22Rv1 (cell line): ENCODE measurements around the gene CA9.

Experiments used
- H3K27ac ChIP-seq: fragments of 450-650 bp; 2 replicates; pipeline ENCODE4 v1.5.1; 2017
- CTCF ChIP-seq: fragments of 450-650 bp; IDR thresholded peaks from 2 replicates; pipeline ENCODE4 v1.5.1; 2017; ENCODE audit warnings: mild to moderate bottlenecking
- ZFX ChIP-seq: fragments of 450-650 bp; IDR thresholded peaks from 2 replicates; pipeline ENCODE4 v1.6.1; 2017; ENCODE audit warnings: antibody characterized with exemption, borderline replicate concordance

Gene CA9

GRCh38 chr9:35700031-35700430 is 26.3 kb downstream of the CA9 start:
- no peak for TF ChIP-seq ZFX
- TF ChIP-seq CTCF: no peak
- H3K27ac ChIP-seq: no peak overlapping the region

GRCh38 chr9:35700942-35701341 is 27.2 kb downstream of the CA9 start:
- H3K27ac ChIP-seq: no peak overlapping the region
- TF ChIP-seq CTCF (no peak), ZFX (no peak)

- H3K27ac ChIP-seq: no peak overlapping the region
Measured at GRCh38 chr9:35702696-35703095, 29.0 kb downstream of the CA9 start.

GRCh38 chr9:35703906-35704672 is 30.4 kb downstream of the CA9 start:
- no peak overlapping the region for H3K27ac ChIP-seq
- TF ChIP-seq CTCF (no peak), ZFX (no peak)

More at GRCh38 chr9:35702696-35703095, 29.0 kb downstream of the CA9 start:
- no peak for TF ChIP-seq ZFX
- TF ChIP-seq CTCF: no peak

GRCh38 chr9:35705372-35705771 is 31.6 kb downstream of the CA9 start:
- H3K27ac ChIP-seq: no peak overlapping the region
- no peak for TF ChIP-seq CTCF
- no peak for TF ChIP-seq ZFX

GRCh38 chr9:35705836-35706430 is 32.2 kb downstream of the CA9 start:
- H3K27ac ChIP-seq: no peak overlapping the region
- TF ChIP-seq CTCF (no peak), ZFX (no peak)

GRCh38 chr9:35706951-35707350 is 33.2 kb downstream of the CA9 start:
- TF ChIP-seq CTCF: no peak
- TF ChIP-seq ZFX: no peak
- H3K27ac ChIP-seq: no peak overlapping the region
